Endothelial cell of umbilical vein (primary cell): Measurements from ENCODE around the gene ELMO1. TPM values are rescaled to one million over a fixed set of nuclear protein-coding genes. Genes with fewer than 3 reads are reported as not detected.

Experiments used
- BruUV-seq: library from RNA; stranded (reverse); fragments of 400-500 nt; replicated peaks from 2 replicates; lab custom pipeline; 2021; lab: Mats Ljungman, UMichigan
- CTCF ChIA-PET: fragments of 300-600, 350-600 bp; sonication (Branson Sonifier 250); formaldehyde crosslinking; loops from one replicate; lab custom pipeline; 2021; ENCODE audit warnings: antibody characterized with exemption, inconsistent platforms; lab: Charles Lee
- POLR2A ChIA-PET: fragments of 300-600, 350-600 bp; sonication (Branson Sonifier 250); formaldehyde crosslinking; loops from one replicate; lab custom pipeline; 2021; ENCODE audit warnings: antibody characterized with exemption, inconsistent platforms; lab: Charles Lee
- DNase-seq: peaks from one replicate; pipeline ENCODE4 v3.0.0-alpha.2; 2011; ENCODE audit warnings: low read depth, low spot score
- FAIRE-seq: peaks from 2 replicates; lab custom pipeline; 2011; peaks lifted over from hg19 to GRCh38; lab: Jason Lieb, UNC
- H2AFZ ChIP-seq: 2 replicates; pipeline ENCODE4 v1.6.0; 2012; ENCODE audit warnings: low read depth, low read length, control low read depth, inconsistent platforms
- H3K27ac ChIP-seq: 2 replicates; pipeline ENCODE4 v1.5.1; 2011; ENCODE audit warnings: low read depth, mild to moderate bottlenecking, control low read depth, low read length, moderate library complexity; ENCODE audit not compliant: insufficient read depth
- H3K27me3 ChIP-seq, 2 experiments: 2 replicates each; pipeline versions ENCODE4 v1.6.0 to v1.6.1; 2011; ENCODE audit warnings: low read length in 2 of 2, mixed read lengths in 1 of 2; ENCODE audit not compliant: control insufficient read depth in 2 of 2, insufficient read depth in 2 of 2
- H3K36me3 ChIP-seq, 2 experiments: 2 replicates in 1 of 2; 3 replicates in 1 of 2; pipeline ENCODE4 v1.5.1; 2011; ENCODE audit warnings: low read length in 2 of 2, mild to moderate bottlenecking in 1 of 2, moderate library complexity in 1 of 2; ENCODE audit not compliant: control insufficient read depth in 2 of 2, insufficient read depth in 2 of 2; ENCODE audit errors: extremely low read depth in 1 of 2
- H3K4me1 ChIP-seq: 3 replicates; pipeline ENCODE4 v1.5.1; 2011; ENCODE audit warnings: mild to moderate bottlenecking, low read length; ENCODE audit not compliant: control insufficient read depth, insufficient read depth; ENCODE audit errors: extremely low read depth
- H3K4me2 ChIP-seq: 2 replicates; pipeline ENCODE4 v1.6.1; 2011; ENCODE audit warnings: low read length, control low read depth, mixed read lengths; ENCODE audit not compliant: insufficient read depth
- H3K4me3 ChIP-seq, 3 experiments: fragments of 200-600 bp in 1 of 3; sonication (generic), shearing (Covaris generic) in 1 of 3; replicated peaks in 1 of 3; 2 replicates each; pipeline ENCODE4 v1.5.1; 2011 to 2016; ENCODE audit warnings: control low read depth in 3 of 3, low read length in 3 of 3, mild to moderate bottlenecking in 2 of 3, inconsistent platforms in 1 of 3, low read depth in 1 of 3, moderate library complexity in 1 of 3; ENCODE audit not compliant: insufficient read depth in 1 of 3
- H3K79me2 ChIP-seq: 2 replicates; pipeline ENCODE4 v1.6.0; 2012; ENCODE audit warnings: low read length, inconsistent platforms; ENCODE audit not compliant: control insufficient read depth, insufficient read depth
- H3K9ac ChIP-seq: replicated peaks from 2 replicates; pipeline ENCODE3; 2011; ENCODE audit warnings: low read length, control low read depth; ENCODE audit not compliant: insufficient read depth; ENCODE audit errors: extremely low read depth
- H3K9me1 ChIP-seq: replicated peaks from 3 replicates; pipeline ENCODE4 v1.6.0; 2011; ENCODE audit warnings: mild to moderate bottlenecking, low read length; ENCODE audit not compliant: control insufficient read depth, insufficient read depth; ENCODE audit errors: extremely low read depth
- H3K9me3 ChIP-seq: replicated peaks from 2 replicates; pipeline ENCODE4 v1.5.1; 2012; ENCODE audit warnings: low read length, inconsistent platforms; ENCODE audit not compliant: control insufficient read depth, insufficient read depth
- H4K20me1 ChIP-seq: replicated peaks from 2 replicates; pipeline ENCODE3; 2011; ENCODE audit warnings: mild to moderate bottlenecking, low read length; ENCODE audit not compliant: control insufficient read depth, insufficient read depth; ENCODE audit errors: extremely low read depth
- CTCF ChIP-seq, 2 donors: IDR thresholded peaks; 1 replicate in 1 of 2; 2 replicates in 1 of 2; pipeline ENCODE4 v1.5.1; 2011; ENCODE audit warnings: low read length in 2 of 2, mild to moderate bottlenecking in 2 of 2, moderate library complexity in 2 of 2, control low read depth in 1 of 2, inconsistent platforms in 1 of 2, low read depth in 1 of 2; ENCODE audit not compliant: insufficient read depth in 1 of 2; ENCODE audit errors: extremely low read depth in 1 of 2
- EZH2 ChIP-seq: IDR thresholded peaks from 2 replicates; pipeline ENCODE4 v1.6.1; 2012; ENCODE audit warnings: borderline replicate concordance, low read depth, mild to moderate bottlenecking, moderate library complexity, low read length, inconsistent platforms; ENCODE audit not compliant: severe bottlenecking
- FOS ChIP-seq: IDR thresholded peaks from 2 replicates; pipeline ENCODE4 v1.6.1; 2011; ENCODE audit warnings: mild to moderate bottlenecking, low read length, moderate library complexity, borderline replicate concordance; ENCODE audit not compliant: insufficient read depth
- GATA2 ChIP-seq: IDR thresholded peaks from 2 replicates; pipeline ENCODE4 v1.7.0; 2011; ENCODE audit warnings: low read depth, mild to moderate bottlenecking, moderate library complexity, mixed read lengths, low read length; ENCODE audit not compliant: insufficient read length, insufficient read depth
- JUN ChIP-seq: IDR thresholded peaks from 2 replicates; pipeline ENCODE4 v1.6.1; 2011; ENCODE audit warnings: borderline replicate concordance, low read depth; ENCODE audit not compliant: insufficient read length, insufficient read depth
- MAX ChIP-seq: IDR thresholded peaks from 2 replicates; pipeline ENCODE4 v1.6.1; 2011; ENCODE audit not compliant: insufficient read depth, insufficient read length
- MYC ChIP-seq: IDR thresholded peaks from one replicate; pipeline ENCODE4 v1.6.1; 2011; ENCODE audit warnings: mild to moderate bottlenecking, low read depth, low read length
- POLR2A ChIP-seq: IDR thresholded peaks from 2 replicates; pipeline ENCODE4 v1.6.1; 2012; ENCODE audit warnings: low read depth, mild to moderate bottlenecking, control low read depth, low read length
- POLR2AphosphoS5 ChIP-seq: IDR thresholded peaks from 2 replicates; pipeline ENCODE4 v1.6.1; 2012; ENCODE audit warnings: low read depth, mild to moderate bottlenecking, control low read depth, low read length, moderate library complexity; ENCODE audit not compliant: insufficient read depth
- dilution Hi-C: fragments of 300-500 bp; cut with MboI; formaldehyde crosslinking; loops from one replicate; pipeline ENCODE4 v1.15.0; 2019; ENCODE audit warnings: low sequenced_read_pairs; ENCODE audit not compliant: extremely low pct_ligation_motif_present
- intact Hi-C: fragments of 100-400 bp; cut with micrococcal nuclease; formaldehyde crosslinking; loops from one replicate; pipeline ENCODE4 v1.10.0; 2022
- polyA plus RNA-seq, 4 experiments: library from polyadenylated mRNA; depleted of rRNA in 3 of 4; stranded (reverse) in 3 of 4; unstranded in 1 of 4; fragments of >200 nt; gene quantifications; 2 replicates each; pipeline versions ENCODE4 v1.2.1 to v1.2.3, GENCODE V29; 2011 to 2012; ENCODE audit warnings: missing spikeins in 1 of 4
- total RNA-seq: library from RNA; stranded (reverse); gene quantifications from 2 replicates; pipeline ENCODE4 v1.2.3, GENCODE V29; 2021

ELMO1 gene
- total and polyA plus RNA-seq, 2 donors (not counting 3 experiments of a cell fraction or from before 2014, with no cell fraction given) = 17.0 to 30.6 TPM

GRCh38 chr7:37382546-37383088 is 66.0 kb downstream of the ELMO1 start:
- ChIA-PET POLR2A (no interaction called here), CTCF (no interaction called here)
- no peaks in the 10 kb centered on the region for H3K4me1 ChIP-seq
- BruUV-seq = no TSS peak
- FAIRE-seq (no peak), DNase-seq (no peak)
- no peaks in the 10 kb centered on the region for H3K9me1 ChIP-seq
- TF ChIP-seq POLR2AphosphoS5 (no peak), EZH2 (no peak), FOS (no peak), POLR2A (no peak), MYC (no peak), JUN (no peak), CTCF (IDR thresholded peaks at IDR 0.05; ENCODE audit: extremely low read depth in 1 of 2, insufficient read depth in 1 of 2, low read depth in 1 of 2, low read length in 2 of 2) (no peak), MAX (no peak), GATA2 (no peak)
- no peak overlapping the region for H3K27ac ChIP-seq
- H3K4me3 ChIP-seq = no peak overlapping the region
- dilution Hi-C loops (no loop called here), intact Hi-C loops (no loop called here)
- H3K79me2 ChIP-seq = no peaks in the 10 kb centered on the region
- no peaks in the 10 kb centered on the region for H3K9me3 ChIP-seq
- H3K27me3 ChIP-seq = no peaks in the 10 kb centered on the region
- no peak overlapping the region for H3K4me2 ChIP-seq
- no peak overlapping the region for H2AFZ ChIP-seq
- H4K20me1 ChIP-seq = no peaks in the 10 kb centered on the region
- no peaks in the 10 kb centered on the region for H3K36me3 ChIP-seq
- no peak overlapping the region for H3K9ac ChIP-seq
